Measurements from ENCODE around the gene HSDL1. TPM values are rescaled to one million over a fixed set of nuclear protein-coding genes. Genes with fewer than 3 reads are reported as not detected.

The HSDL1 gene
- total and polyA plus RNA-seq, 2 donors (not counting 1 experiment from before 2014, with no cell fraction given), result 23.6 to 24.8 TPM

DNA sequence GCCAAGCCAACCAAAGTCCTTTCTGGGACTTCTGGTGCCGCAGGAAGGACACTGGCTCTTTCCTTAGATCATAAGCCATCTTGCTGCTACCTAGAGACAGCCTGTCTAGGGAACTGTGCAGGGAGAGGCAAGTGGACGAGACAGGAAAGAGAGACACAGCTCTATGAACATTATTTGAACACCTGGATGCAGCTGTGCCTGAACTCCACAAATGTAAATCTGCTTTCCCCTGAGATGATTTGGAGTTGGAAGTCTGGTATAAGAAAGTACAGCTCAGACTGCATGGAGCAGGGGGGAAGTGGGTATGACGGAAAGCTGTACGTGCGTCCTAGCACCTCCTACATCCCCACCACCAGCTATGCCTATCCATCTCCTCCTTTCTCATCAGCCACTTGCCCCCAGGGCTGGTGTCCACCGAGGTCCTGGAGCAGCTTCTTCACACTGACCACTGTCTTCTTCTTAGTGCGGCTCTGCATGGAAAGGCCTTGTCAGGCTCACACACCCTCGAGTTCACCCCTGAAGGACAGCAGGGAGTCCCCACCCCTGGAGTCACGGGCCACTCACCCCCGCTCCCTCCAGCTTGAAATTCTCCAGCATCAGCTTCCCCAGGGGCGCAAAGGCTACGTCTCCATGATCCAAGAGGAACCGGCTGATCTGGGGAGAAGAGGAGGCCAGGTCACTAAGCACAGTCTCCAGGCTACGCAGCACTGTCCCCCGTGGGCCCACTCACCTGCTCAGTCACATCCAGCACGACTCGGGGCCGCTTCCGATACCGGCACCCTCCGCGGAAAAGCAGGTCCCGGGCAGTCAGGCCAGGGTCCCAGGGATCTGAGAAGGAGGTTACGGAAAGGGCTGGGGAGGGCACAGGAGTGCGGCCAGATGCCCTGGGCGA, 37.9 kb upstream of the HSDL1 start:
- Histone ChIP-seq H4K20me1 (ENCODE audit: control insufficient read depth, extremely low read depth, insufficient read depth, low read length) (no peaks in the 10 kb centered on the region), H2AFZ (ENCODE audit: low read length) (no peak overlapping the region), H3K4me2 (ENCODE audit: extremely low read depth, insufficient read depth, low read length) (no peak overlapping the region), H3K79me2 (ENCODE audit: control insufficient read depth, insufficient read depth, low read length) (peaks cover 24% of the 10 kb centered on the region), H3K9me3 (ENCODE audit: control insufficient read depth, insufficient read depth, low read depth, low read length) (no peaks in the 10 kb centered on the region), H3K9ac (ENCODE audit: insufficient read depth, low read length) (no peak overlapping the region), H3K36me3 (ENCODE audit: control insufficient read depth, insufficient read depth, low read length) (peaks cover 30% of the 10 kb centered on the region), H3K27ac (ENCODE audit: insufficient read depth, low read length) (no peak overlapping the region), H3K4me3 (replicated peaks in 1 of 4; ENCODE audit: control extremely low read depth in 1 of 4, insufficient read depth in 1 of 4, low read depth in 3 of 4, low read length in 4 of 4) (no peak overlapping the region), H3K4me1 (ENCODE audit: control insufficient read depth, extremely low read depth, insufficient read depth, low read length) (peaks cover 2% of the 10 kb centered on the region), H3K27me3 (ENCODE audit: control insufficient read depth, insufficient read depth, low read length) (no peaks in the 10 kb centered on the region)
- TF ChIP-seq EZH2 (IDR thresholded peaks at IDR 0.05; ENCODE audit: low read length, missing control alignments), result no peak
- TF ChIP-seq, protein P1, sequence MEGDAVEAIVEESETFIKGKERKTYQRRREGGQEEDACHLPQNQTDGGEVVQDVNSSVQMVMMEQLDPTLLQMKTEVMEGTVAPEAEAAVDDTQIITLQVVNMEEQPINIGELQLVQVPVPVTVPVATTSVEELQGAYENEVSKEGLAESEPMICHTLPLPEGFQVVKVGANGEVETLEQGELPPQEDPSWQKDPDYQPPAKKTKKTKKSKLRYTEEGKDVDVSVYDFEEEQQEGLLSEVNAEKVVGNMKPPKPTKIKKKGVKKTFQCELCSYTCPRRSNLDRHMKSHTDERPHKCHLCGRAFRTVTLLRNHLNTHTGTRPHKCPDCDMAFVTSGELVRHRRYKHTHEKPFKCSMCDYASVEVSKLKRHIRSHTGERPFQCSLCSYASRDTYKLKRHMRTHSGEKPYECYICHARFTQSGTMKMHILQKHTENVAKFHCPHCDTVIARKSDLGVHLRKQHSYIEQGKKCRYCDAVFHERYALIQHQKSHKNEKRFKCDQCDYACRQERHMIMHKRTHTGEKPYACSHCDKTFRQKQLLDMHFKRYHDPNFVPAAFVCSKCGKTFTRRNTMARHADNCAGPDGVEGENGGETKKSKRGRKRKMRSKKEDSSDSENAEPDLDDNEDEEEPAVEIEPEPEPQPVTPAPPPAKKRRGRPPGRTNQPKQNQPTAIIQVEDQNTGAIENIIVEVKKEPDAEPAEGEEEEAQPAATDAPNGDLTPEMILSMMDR (conservative IDR thresholded peaks at IDR 0.05 in 1 of 2, IDR thresholded peaks at IDR 0.05 in 1 of 2; ENCODE audit: low read depth in 1 of 2, low read length in 2 of 2), result no peak
- DNase-seq (ENCODE audit: low read depth in 2 of 2), result no peak

DNA sequence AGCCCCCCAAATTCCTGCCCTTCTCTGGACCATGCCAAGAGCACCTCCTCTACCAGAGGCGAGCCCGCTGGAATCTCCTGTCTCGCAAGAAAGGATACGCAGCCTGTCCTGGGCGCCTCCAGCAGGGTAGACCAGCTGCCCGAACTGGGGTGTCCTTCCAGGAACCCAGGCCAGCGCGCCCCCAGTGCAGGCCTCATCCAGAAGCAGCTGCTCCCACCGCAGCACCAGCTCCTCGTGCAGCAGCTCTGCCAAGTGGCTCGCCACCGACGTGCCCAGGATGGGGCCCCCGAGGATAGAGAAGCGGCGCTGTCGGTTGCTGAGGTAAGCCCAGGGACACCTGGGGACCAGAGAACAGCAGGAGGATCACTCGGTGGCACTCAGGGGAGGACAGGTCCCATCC, 37.1 kb upstream of the HSDL1 start:
- no peak overlapping the region for H2AFZ ChIP-seq (ENCODE audit: low read length)
- peaks cover 11% of the 10 kb centered on the region for H3K4me1 ChIP-seq (ENCODE audit: control insufficient read depth, extremely low read depth, insufficient read depth, low read length)
- H3K4me3 ChIP-seq (replicated peaks in 1 of 4; ENCODE audit: control extremely low read depth in 1 of 4, insufficient read depth in 1 of 4, low read depth in 3 of 4, low read length in 4 of 4), result no peak overlapping the region
- no peak overlapping the region for H3K27ac ChIP-seq (ENCODE audit: insufficient read depth, low read length)
- no peak overlapping the region for H3K9ac ChIP-seq (ENCODE audit: insufficient read depth, low read length)
- H3K4me2 ChIP-seq (ENCODE audit: extremely low read depth, insufficient read depth, low read length), result no peak overlapping the region
- H3K9me3 ChIP-seq (ENCODE audit: control insufficient read depth, insufficient read depth, low read depth, low read length), result no peaks in the 10 kb centered on the region
- TF ChIP-seq, protein P1 (conservative IDR thresholded peaks at IDR 0.05 in 1 of 2, IDR thresholded peaks at IDR 0.05 in 1 of 2; ENCODE audit: low read depth in 1 of 2, low read length in 2 of 2), result no peak
- TF ChIP-seq EZH2 (IDR thresholded peaks at IDR 0.05; ENCODE audit: low read length, missing control alignments), result no peak
- H3K27me3 ChIP-seq (ENCODE audit: control insufficient read depth, insufficient read depth, low read length), result no peaks in the 10 kb centered on the region
- peaks cover 31% of the 10 kb centered on the region for H3K36me3 ChIP-seq (ENCODE audit: control insufficient read depth, insufficient read depth, low read length)
- peaks cover 24% of the 10 kb centered on the region for H3K79me2 ChIP-seq (ENCODE audit: control insufficient read depth, insufficient read depth, low read length)
- no peak for DNase-seq (ENCODE audit: low read depth in 2 of 2)
- H4K20me1 ChIP-seq (ENCODE audit: control insufficient read depth, extremely low read depth, insufficient read depth, low read length), result no peaks in the 10 kb centered on the region

DNA sequence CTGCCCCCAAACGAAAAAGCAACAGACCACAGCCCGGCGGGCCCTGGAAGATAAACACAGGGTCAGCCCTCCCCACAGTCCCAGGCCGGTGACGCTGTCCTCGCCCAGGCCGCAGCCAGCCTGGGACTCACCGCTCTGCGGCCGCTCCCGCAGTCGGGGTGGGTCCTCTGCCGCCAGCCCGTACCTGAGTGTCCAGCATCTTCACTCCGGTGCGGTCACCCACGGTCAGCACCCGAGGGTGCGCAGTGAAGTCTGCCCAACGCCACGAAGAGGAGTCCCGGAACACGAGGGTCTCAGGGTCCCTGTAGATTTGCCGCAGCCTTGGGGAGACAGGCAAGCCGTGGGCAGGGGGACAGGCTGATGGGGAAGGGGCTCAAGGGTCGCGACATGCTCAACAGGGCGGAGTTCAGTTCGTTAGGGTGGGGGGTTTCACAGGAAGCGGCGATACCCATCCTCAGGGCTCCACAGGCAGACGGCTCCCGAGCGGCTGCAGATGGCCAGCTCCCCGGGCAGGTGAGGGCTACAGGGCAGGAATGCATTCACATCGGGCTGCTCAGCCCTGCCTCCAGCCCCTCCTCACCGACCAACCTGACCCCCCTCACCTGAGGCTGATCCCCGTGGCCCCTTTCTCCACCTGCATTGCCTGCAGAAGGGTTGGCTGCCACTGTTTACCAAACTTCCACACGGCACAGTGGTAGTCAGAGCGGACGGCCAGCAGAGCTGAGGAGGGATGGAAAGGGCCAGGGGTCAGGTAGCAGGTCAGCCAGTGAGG, 36.4 kb upstream of the HSDL1 start:
- Histone ChIP-seq H3K4me1 (ENCODE audit: control insufficient read depth, extremely low read depth, insufficient read depth, low read length) (peaks cover 18% of the 10 kb centered on the region), H3K9me3 (ENCODE audit: control insufficient read depth, insufficient read depth, low read depth, low read length) (no peaks in the 10 kb centered on the region), H3K27ac (ENCODE audit: insufficient read depth, low read length) (no peak overlapping the region), H3K27me3 (ENCODE audit: control insufficient read depth, insufficient read depth, low read length) (no peaks in the 10 kb centered on the region), H3K36me3 (ENCODE audit: control insufficient read depth, insufficient read depth, low read length) (peaks cover 31% of the 10 kb centered on the region), H3K9ac (ENCODE audit: insufficient read depth, low read length) (no peak overlapping the region), H3K4me2 (ENCODE audit: extremely low read depth, insufficient read depth, low read length) (no peak overlapping the region), H3K79me2 (ENCODE audit: control insufficient read depth, insufficient read depth, low read length) (peaks cover 19% of the 10 kb centered on the region), H4K20me1 (ENCODE audit: control insufficient read depth, extremely low read depth, insufficient read depth, low read length) (no peaks in the 10 kb centered on the region), H2AFZ (ENCODE audit: low read length) (no peak overlapping the region), H3K4me3 (replicated peaks in 1 of 4; ENCODE audit: control extremely low read depth in 1 of 4, insufficient read depth in 1 of 4, low read depth in 3 of 4, low read length in 4 of 4) (no peak overlapping the region)
- TF ChIP-seq, protein P1 (conservative IDR thresholded peaks at IDR 0.05 in 1 of 2, IDR thresholded peaks at IDR 0.05 in 1 of 2; ENCODE audit: low read depth in 1 of 2, low read length in 2 of 2), result no peak
- TF ChIP-seq EZH2 (IDR thresholded peaks at IDR 0.05; ENCODE audit: low read length, missing control alignments), result no peak
- DNase-seq (ENCODE audit: low read depth in 2 of 2), result no peak

All from fibroblast of lung (primary cell).